VCaP (cell line): ENCODE results near the gene LETMD1.

Experiments used
- H3K27ac ChIP-seq: fragments of 450-650 bp; 2 replicates; pipeline ENCODE4 v1.5.1; 2017
- TF ChIP-seq, protein P1 (sequence below): fragments of 450-650 bp; conservative IDR thresholded peaks from 2 replicates; pipeline ENCODE4 v1.5.1; 2017; ENCODE audit warnings: mild to moderate bottlenecking, moderate library complexity

The LETMD1 gene, protein sequence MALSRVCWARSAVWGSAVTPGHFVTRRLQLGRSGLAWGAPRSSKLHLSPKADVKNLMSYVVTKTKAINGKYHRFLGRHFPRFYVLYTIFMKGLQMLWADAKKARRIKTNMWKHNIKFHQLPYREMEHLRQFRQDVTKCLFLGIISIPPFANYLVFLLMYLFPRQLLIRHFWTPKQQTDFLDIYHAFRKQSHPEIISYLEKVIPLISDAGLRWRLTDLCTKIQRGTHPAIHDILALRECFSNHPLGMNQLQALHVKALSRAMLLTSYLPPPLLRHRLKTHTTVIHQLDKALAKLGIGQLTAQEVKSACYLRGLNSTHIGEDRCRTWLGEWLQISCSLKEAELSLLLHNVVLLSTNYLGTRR

DNA sequence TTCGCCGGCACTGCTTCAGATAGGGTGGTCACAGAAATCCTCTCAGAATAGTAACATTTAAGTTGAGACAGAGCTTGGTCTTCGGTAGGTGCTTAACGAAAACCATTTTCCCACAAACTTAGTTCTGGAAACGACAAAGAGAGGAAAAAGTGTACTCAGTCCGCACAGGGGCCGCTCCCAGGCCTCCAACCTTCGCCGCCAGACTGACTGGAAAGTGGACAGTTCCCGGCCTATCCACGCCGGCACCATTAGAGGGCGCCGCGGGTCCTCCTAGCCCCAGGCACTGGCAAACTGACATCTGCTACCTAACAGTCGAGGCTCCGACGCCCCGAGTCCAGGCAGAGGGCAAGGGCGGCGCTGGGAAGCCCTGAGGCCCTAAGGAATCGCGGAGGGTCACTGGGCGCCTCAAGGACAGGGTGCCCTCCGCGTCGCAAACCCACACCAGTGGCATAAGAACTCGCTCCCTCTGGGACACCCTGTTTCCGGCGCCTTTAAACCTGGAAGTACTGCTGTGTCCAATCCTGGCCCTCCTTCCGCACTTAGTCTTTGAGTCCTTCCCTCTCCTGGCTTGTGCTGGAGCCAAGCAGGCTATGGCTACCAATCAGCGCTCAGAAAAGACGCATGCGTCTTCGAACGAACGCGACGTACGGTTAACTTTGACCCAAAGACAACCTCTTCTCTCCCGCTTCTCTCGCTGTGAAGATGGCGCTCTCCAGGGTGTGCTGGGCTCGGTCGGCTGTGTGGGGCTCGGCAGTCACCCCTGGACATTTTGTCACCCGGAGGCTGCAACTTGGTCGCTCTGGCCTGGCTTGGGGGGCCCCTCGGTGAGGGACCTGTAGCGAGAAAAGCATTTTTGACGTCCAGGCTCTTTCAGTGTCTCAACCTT, at the start of gene LETMD1:
TSS of gene LETMD1 (plus strand) at position 673 of the 886 bp plus-strand sequence. CDS start at position 703, 30 bp downstream.
- TF ChIP-seq, protein P1, sequence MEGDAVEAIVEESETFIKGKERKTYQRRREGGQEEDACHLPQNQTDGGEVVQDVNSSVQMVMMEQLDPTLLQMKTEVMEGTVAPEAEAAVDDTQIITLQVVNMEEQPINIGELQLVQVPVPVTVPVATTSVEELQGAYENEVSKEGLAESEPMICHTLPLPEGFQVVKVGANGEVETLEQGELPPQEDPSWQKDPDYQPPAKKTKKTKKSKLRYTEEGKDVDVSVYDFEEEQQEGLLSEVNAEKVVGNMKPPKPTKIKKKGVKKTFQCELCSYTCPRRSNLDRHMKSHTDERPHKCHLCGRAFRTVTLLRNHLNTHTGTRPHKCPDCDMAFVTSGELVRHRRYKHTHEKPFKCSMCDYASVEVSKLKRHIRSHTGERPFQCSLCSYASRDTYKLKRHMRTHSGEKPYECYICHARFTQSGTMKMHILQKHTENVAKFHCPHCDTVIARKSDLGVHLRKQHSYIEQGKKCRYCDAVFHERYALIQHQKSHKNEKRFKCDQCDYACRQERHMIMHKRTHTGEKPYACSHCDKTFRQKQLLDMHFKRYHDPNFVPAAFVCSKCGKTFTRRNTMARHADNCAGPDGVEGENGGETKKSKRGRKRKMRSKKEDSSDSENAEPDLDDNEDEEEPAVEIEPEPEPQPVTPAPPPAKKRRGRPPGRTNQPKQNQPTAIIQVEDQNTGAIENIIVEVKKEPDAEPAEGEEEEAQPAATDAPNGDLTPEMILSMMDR = peak; percentile 97
- H3K27ac ChIP-seq = peak within 1 kb of the TSS; percentile 90

DNA sequence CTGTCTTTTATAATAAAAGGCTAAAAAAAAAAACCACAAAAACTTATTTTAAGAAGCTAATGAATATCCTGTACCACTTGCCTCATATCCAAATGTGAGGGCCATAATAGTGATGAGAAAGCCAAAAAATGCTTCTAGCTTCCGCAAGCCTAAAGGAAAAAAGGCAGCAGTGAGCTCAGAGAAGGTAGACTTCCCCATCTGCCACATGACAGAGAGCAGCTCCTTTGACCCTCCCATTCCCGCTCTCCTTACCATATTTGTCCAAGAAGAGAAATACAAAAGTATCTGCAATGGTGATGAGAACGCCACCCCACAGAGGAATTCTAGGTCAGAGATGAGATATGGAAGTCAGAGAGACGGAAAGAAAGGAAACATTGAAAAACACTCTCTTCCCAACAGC, 49.0 kb upstream of the LETMD1 start:
- TF ChIP-seq, protein P1 = no peak
- H3K27ac ChIP-seq = no peak overlapping the region

DNA sequence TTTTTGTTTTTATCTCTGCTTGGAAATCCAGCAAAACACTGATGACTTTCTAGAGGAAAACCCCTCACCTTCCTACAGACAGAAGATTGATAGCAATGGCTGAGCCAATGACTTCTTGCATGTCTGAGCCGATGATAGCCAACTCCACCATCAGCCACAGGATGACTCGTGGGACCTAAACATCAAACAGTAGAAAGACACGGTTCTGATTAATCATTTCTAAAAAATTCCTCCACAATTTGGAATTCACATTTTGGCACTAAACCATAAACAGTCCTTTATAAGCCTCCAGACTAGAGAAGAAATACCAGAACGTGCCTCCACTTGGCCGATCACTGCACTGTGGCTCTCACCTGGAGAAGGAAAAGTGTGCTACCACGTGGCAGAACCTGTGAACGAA, 47.9 kb upstream of the LETMD1 start:
- TF ChIP-seq, protein P1 = no peak
- no peak overlapping the region for H3K27ac ChIP-seq

DNA sequence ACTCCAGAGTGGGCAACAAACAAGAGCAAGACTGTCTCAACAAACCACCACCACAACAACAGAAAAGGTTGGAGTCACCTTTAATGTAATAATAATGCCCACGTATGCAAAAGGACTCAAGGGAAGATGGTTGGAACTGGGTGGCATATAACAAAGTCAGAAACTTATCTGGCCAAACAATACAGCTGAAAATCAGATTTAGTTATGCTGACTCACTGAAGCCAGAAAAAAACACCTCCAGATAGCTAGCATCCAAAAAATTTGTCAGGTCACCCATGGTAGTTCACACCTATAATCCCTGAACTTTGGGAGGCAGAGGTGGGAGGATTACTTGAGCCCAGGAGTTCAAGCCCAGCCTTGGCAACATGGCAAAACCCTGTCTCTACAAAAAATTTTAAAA, 46.3 kb upstream of the LETMD1 start:
- TF ChIP-seq, protein P1 = no peak
- no peak overlapping the region for H3K27ac ChIP-seq

DNA sequence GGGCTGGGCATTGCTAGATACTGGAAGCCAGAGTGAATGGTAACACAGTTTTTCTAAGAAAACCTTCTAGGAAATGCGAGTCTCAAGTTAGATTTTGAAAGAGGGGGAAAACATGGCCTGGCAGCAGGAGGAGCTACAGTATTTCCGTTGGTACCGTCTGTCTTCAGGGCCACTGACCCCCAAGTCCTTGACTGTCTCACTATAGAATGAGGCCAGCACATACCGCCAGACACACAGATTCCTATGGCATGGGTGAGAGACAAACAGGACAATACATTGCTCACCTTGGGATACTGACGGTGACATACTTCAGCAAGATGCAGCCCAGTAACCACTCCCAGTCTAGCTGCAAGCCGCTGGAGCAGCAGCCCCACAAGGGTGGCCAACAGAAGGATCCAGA, 43.6 kb upstream of the LETMD1 start:
- H3K27ac ChIP-seq = peak overlapping the region; percentile 58
- TF ChIP-seq, protein P1 = no peak

DNA sequence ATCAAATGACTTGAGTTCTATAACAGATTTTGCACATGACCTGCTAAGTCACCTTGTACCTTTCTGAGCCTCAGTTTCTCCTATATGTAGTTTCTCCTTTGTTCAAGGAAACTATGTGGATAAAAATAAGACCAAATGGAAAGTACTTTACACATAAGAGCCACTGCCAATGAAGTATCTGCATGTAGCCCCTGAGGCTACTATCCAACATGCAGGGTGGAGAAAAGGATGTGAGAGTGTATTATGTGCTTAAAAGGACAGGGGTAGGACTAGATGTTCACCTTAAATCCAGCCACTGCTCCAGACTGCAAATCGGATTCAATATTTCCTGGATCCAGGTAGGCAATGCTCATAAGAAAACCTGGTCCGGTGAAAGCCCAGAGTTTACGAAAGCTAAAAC, 43.1 kb upstream of the LETMD1 start:
- peak overlapping the region; percentile 58 for H3K27ac ChIP-seq
- TF ChIP-seq, protein P1 = no peak

DNA sequence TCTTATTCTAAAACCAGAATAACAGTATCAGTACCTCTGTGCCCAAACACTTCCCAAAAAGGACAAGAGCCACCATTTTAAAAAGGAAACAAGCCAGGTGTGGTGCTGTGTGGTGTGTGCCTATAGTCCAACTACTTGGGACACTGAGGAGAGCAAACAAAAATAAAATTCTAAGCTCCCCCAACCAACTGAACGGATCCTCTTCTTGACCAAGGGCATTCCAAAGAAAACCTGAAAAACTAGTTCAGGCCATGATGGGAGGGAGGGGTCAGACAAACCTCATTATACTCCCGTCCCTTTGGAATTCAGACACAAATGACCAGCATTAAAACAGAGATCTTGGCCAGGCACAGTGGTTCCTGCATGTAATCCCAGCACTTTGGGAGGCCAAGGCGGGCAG, 42.5 kb upstream of the LETMD1 start:
- TF ChIP-seq, protein P1 = no peak
- H3K27ac ChIP-seq = peak overlapping the region; percentile 58
